LoVo (cell line): Measurements from ENCODE around the gene MRPS18B.
A peak's percentile ranks its signal among the peaks of the same experiment; 100 is the strongest.

Source experiments
- DNase-seq: peaks from one replicate; pipeline ENCODE4 v3.0.0-alpha.2; 2016; ENCODE audit warnings: low spot score

MRPS18B gene

DNA sequence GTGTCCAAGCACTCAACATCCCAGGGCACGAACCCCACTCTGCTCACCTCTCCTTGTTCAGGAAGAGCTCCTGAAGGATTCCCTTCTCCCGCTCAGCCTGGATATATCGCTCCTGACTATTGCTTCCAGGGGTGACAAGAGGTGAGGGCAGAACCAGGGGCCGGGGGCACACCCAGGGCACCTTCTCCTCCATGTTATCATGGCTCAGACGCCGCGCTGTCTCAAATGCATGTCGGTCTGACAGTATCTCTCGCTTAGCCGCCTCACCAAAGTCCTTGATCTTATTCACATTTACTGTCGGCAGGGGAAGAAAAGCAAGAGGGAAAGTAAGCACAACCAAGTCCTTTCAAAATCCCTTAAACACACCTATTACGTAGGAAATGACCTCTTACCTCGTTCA is 13.7 kb upstream of the MRPS18B start:
- DNase-seq, result no peak

DNA sequence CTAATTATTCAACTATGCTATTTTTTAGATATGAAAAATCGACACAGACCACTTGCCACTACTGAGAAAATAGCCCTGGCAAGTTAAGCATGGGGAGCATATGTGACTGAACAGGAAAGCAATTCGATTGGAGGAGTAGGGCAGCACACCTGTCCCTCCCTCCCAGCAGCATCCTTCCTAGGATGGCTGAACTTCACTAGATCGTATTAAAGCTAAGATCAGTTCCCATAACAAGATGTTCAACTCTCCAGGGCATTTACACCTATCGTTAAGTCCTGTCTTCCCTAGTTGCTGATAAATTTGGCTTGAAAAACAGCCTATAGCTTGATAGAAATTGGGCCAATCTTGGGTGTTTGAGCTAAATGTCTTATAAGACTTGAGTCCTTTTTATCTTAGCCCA is 7.6 kb upstream of the MRPS18B start:
- no peak for DNase-seq

DNA sequence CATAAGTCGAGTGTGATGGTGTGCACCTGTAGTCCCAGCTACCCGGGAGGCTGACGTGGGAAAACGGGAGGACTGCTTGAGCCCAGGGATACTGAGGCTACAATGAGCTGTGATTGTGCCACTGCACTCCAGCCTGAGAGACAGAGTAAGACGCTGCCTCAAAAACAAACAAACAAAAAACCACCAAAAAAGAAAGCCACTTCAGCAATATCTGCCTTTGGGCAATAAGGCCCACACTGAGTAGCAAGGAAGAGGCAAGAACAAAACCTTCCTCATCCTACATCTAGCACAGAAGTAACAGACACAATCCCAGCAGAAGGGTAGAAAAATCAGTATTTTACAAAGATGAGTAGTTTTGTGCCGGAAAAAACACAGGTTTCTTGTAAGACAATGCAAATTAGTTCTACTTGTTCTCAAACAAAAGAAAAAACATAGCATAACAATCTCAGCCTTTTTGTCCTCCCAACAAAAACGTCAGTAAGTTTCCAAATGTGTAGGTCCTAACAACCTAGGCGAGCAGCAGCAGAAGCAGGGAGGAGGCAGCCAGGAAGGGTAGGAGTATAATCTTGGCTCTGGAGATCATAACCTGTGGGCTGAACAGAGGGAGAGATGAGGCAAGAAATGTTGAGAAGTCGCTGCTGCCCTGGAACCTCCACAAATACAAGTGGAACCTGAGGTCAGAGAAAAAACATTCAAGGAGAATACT is 6.3 kb upstream of the MRPS18B start:
- DNase-seq, result no peak

DNA sequence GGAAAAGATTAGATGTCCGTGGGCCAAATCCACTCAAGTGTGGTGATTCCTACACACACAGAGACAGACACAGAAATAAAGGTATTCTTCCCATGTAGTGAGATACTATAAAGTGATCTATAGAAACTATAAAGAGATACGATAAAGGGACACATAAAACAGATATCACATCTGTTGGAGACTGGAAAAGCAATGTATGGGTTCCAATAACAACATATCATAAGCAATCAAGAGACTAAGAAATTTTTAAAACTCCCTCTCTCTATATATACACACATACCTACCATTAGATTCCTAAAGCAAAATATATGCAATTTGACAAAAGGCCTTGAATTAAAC is 5.8 kb upstream of the MRPS18B start:
- no peak for DNase-seq

DNA sequence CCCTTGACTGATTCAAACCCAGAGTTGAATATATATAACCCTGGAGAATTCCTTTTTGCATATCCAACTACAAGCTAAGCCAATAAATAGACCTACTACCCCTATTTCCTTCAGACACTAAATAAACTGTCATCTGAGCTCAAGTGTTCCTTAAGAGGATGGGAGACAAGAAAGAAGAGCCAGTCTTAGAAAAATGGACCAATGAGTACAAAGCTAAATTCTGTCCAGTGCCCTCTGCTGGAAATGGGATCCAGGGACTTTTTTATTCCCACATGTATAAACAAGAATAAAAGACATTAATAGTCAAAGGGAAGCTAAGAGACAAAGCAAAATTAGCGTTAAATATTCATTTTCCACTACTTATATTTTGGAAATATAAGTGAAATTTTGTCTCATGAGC is 5.4 kb upstream of the MRPS18B start:
- no peak for DNase-seq

DNA sequence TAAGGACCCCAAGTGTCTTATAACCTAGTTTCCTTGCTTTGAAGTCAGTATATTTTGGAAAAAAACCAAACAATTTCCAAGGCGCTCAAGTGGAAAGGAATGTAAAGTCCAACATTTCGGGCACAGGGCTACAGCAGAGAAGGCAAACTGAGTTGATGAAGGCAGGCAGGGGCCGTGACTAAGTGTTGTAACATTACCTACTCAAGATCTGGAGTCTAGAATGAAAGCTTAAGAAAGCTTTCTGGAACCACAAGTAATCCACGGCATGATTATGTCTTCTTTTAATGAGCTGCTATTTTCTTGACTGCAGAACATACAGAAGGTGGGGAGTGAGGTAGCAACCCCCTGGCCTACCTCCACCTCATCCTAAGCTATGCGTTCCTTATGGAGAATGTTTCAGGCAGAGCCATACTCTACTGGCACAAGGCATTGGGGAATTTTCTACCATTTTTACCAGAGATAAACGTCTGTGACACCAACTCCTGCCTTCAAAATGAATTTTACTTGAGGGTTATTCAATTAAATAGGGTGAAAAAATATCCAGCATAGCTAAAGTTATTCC is 4.9 kb upstream of the MRPS18B start:
- no peak for DNase-seq

DNA sequence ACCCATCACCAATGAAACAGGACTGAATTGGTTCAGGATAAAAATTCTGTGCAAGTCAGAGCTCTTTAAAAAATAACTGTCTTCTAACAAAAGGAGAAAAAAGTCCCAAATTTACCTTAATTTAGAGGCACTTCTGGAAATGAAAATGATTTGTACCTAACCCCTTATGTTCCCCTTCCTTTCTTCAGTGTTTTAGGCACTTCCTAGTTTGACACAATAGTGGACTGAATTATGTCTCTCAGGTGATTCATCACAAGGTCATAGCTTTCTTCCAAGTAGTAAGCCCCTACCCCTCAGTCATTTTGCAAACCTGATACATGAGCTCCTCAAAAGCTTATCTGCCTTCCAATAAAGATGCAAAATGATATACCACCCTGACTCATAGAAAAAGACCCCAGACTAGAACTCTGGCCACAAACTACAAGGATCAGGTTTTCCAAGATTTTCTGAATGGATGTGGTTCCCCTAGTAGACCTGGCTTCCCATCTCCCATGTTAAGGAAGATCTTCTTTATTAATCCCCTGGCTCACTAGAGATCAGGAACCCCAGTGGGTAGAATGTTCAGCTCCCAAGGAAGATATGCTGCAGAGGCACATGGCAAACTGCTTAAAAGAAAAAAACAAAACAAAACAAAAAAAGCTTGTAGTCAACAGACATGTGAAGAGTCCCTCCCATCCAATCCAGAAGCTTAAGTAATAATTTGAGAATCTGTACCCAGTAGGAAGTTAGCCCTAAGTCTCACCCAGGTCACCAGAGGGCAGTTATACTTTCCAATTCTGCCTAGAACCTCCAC is 4.2 kb upstream of the MRPS18B start:
- DNase-seq, result no peak

DNA sequence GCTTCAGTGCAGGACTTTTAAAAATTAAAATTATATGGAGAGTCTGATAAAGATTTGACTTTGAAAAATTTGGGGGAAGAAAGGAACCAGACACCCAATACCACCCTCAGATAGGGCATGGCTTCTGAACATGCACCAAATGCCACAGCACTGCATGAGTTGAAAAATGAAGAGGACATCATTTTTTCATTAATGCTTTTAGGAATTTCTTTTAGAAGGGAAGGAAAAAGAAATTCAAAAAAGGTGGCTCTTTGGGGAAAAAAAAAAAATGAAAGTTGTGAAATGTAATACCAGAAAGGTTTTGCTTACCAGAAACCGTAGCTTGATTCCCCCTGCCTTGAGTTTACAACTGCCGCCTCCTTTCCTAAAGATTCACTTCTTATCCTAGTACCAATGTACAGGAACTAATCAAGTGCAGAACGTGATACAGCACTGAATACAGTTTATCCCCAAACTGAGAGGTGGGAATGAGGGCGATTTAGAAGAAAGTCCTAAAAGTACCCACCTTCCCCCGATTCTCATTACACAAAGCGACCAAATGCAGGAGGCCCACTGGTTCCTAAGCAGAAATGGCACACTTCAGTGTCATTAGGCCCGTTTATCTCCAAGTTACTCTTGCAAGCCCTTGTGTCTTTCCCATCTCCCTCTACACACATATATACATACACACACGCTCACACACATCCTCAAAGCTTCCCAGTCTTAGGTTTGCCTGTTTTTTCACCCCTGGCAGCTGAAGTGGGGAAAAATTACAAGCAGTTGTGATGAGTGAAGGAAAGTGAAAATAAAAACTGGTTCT is 3.4 kb upstream of the MRPS18B start:
- no peak for DNase-seq

DNA sequence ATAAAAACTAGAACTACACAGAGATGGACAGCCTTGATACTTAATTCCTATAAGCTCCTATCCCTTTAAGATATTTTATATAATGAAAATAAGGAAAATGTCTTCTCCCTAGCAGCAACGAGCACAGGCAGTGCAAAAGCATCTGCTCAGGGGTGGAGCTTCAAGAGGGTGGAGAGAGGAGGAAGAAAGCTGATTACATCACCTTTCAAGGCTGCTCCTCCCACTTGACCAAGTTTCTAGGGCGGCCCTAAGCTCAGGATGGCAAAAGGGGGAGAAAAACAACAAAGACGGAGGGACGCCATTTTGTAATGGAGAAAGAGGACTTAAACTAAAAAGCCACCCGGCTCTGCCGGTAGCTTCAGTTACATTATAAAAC is 2.8 kb upstream of the MRPS18B start:
- peak; percentile 88 for DNase-seq

DNA sequence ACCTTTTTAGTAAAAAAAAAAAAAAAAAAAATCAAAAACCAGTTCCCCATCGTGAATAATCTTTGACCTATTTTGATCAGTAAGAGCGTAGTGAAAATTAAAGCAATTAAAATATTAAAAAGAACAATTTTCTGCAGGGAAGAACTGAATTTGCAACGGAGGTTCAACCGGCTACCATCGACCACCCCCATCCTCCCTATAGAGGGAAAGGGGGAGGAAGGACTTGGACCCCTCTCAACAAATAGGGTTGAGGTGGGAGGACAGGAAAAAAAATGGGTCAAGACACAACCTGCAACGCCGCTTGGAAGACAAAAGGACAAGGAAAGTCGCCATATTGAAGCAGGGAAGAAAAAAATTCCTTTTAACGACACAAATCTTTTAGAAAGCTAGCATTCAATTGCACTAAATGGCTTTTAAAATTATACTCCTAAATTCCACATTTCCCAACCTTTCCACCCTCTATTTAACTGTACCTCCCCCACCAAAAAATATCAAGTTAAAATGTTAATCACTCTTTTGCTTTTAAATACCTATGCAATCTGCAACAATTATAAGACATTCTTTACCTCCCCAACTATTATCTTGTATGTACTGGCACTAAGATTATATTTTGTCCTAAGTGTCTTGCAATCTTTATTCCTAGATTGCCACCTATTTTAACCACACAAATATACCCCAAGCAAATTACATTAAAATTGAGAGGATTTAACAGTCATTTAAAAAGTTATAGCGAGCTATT is 2.3 kb upstream of the MRPS18B start:
- peak; percentile 64 for DNase-seq

DNA sequence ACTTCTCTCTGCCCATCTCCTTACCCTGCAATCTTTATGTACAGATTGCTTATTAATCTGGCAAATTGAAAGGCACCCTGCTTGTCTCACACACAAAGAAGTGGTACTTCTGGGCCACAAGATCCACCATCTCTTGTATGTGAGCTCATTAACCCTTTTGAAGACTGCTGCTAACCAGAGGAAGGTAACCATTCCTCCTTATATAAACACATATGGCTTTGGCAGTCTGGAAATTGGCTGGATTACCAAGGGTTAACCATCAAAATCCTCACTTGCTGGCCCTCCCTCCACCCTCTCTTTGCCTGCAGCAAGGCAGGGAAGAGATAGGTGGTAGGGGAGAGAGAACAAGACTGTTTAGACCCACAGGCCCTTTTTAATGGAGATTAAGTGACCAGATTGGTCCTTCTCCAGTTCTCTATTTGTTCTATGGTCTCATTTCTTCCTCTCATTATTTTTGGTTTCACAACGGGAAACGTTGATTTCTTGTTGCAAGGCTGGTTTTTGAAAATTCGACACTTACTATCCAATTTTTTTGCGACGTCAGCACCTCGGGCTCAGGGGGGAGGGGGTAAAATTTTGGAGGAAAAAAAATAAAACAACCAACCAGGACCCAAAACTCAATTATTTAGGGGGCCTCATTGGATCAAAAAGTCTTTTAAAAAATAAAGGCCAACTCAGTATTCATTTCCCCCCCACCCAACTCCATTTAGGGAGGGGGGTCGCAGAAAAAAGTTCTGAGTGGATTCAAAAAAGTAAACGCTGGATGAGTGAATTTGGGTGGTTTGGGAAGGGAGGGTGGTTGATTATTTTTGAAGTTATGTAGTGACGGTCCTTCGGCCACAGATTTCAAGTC is 1.5 kb upstream of the MRPS18B start:
- DNase-seq, result peak; percentile 63

DNA sequence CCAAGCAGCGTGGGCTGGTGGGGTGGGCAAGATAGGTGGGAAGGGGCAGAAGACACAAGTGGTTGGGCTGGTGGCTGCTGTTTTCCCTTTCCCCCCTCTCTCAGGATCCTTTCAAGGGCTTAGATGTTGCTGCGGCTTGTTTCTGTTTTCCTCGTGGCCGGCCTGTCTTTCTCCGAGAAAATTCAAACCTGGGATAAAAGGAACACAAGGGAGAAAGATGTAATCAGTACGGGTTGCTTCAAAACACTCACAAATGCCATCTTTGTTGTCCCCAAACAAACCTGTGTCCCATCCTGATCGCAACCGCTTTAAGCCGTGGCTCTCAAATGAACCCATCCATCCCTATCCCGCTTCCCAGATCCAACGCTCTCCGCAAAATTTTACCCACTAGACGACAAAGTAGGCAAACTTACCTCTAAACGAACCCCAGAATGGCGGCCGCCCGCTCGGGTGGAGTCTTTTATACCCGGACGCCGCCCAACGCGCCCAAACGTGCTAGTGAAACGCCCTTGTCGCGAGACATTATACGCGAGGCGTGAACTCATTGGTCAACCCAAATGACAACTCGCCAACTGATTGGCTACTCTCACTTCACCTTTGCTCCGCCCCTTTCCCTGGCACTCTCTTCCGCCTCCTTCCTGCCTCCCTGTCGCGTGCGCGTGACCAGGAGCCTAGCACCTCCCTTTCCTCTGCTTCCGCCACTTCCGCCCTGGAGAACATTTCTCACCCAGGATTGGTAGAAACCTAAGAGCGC is 652 bp upstream of the MRPS18B start, which contains the start of gene PPP1R10:
Gene PPP1R10 (minus strand): TSS at position 433 of the 754 bp plus-strand sequence. CDS start 7,299 bp downstream, outside the sequence.
- peak; percentile 100 for DNase-seq

DNA sequence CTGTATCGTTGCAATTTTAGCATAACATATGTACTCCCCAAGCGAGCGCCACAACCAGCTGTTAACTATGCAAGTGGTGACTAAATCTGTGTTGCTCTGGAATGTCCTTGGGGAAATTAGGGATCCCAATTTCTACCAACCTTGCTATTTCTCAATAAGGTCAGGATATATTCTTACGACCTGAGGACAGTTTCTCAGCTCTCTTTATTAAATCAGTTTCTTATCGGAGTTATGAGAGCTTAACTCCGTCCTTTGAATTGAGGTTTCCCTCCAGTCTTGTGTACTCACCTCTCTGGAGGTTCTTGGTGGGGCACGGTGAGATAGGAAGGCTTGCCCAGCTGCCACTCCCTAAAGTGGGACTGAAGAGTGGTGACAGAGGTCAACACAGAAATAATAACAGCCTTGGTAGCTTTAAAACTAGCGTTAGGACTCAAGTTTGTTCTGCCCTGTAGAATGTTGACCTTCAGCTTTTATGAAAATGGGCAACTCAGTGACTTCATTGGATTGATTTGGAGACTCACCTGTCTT is 694 bp downstream of the MRPS18B start:
- DNase-seq, result peak; percentile 45

DNA sequence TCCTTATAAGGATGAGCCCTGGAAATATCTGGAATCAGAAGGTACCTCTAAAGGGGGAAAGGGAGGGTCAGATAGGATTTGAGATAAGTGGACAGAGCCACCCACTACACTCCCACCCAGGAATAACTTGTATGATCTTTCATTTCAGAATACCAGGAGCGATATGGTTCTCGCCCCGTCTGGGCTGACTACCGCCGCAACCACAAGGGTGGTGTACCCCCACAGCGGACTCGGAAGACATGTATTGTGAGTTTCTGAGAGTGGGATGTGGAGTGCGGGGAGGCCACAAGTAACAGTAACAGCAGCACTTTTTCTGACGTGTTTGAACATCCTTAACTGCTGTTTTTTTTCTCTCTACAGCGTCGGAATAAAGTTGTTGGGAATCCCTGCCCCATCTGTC is 1.9 kb downstream of the MRPS18B start:
- no peak for DNase-seq

DNA sequence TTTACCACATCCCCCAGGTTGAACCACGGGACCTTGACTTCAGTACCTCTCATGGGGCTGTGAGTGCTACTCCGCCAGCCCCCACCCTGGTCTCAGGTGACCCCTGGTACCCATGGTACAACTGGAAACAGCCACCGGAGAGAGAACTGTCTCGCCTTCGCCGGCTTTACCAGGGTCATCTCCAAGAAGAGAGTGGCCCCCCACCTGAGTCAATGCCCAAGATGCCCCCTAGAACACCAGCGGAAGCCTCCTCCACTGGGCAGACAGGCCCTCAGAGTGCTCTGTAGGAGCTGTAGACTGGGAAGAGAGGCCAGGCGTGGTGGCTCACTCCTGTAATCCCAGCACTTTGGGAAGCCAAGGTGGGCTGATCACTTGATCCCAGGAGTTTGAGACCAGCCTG is 7.9 kb downstream of the MRPS18B start:
- no peak for DNase-seq

DNA sequence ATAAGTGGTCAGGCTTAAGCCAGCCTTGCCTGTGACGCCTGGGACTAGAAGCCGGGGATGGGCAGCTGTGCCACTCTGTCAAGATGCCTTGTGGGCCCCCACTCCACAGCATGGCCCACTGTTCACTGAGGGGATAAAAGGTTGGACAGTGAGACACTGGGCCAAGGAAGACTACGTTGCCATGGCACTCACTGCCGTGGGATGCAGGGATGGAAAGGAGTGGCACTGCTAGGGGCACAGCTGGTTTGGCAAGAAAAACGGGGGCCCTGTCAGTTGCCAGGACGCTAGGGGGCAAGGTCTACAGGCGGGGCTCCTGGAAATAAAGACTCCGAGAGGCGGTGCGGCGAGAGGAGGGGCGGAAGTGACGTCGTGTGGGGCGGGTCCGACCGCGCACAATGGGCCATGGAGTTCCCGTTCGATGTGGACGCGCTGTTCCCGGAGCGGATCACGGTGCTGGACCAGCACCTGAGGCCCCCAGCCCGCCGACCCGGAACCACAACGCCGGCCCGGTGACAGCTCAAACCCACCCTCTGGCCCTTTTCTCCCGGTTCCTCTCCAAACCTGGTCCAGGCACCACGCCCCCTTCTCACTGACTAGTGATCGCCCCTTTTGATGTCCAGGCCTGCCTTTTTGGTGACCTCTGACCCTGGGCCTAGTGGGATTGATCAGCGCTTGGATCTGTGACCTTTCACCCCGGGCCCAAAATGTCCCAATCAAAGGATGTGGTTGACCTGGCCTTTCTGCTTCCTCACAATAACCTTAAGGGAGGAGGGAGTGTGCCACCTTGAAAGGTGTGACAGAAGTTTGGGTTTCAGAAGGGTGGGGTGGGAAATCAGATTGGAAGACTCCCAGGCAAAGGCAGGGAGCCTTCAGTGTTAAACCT is 9.1 kb downstream of the MRPS18B start, which contains the start of gene ATAT1:
Gene ATAT1 (plus strand): TSS at position 391 of the 883 bp plus-strand sequence.
- DNase-seq, result peak; percentile 87

DNA sequence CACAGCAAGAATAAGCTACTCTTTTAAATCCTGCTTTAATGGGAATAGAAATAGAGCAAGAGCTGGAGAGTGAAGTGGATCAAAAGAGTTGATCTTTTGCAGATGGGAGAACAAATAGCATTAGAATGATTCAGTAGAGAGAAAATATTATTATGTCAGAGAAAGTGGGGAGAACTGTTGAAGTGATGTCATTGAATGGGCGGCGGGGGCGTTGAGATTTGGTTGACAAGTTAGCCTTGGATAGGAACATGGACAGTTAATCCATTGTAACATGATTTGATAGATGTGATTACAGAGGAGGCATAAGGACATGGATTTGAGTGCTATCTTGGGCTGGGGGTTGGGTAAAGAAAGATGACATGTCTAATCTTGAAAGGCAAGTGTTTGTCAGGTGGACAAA is 18.2 kb downstream of the MRPS18B start:
- DNase-seq, result no peak

DNA sequence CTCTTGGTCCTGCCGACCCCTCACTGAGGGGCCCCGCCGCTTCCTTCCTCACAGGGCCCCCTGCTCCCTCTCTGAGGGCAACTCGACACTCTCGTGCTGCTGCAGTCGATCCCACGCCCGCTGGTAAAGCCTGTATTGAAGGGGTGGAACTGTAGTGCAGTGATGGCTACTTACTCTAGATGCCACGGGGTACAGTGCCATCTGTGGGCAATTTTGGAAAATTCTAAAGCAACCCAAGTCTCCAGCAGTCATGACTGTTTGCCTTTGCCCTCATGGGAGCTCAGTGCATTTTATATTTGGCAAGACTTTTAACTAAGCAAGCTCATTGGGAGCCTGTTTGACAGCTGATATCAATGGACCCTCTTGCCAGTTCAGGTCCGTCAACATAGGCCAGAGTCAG is 22.8 kb downstream of the MRPS18B start:
- no peak for DNase-seq

DNA sequence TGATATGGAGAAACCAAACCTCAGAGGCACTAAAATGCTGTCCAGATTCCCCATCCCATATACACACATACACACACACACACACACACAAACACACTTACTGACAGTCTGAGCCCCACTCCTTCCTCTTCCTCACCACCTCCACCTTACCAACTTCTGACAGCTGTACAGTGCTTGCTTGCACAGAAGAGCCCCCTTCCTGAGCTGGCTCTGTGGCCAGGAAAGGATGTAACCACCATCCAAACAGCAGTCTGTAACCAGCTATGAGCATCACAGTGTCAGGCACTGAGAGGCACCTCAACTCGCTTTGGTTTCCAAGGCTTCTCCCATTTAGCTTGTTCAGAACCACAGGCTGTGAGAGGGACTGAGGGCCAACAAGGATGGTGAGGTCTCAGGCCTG is 23.4 kb downstream of the MRPS18B start:
- no peak for DNase-seq
